HepG2 (cell line): ENCODE data around the gene EFNA2. TPM values are rescaled to one million over a fixed set of nuclear protein-coding genes. Genes with fewer than 3 reads are reported as not detected.

Experiments
- CBX1 ChIP-seq: IDR thresholded peaks from one replicate; pipeline ENCODE4 v1.6.1; 2016; ENCODE audit warnings: antibody characterized with exemption, low read depth
- CHCHD3 ChIP-seq: sonication (generic); formaldehyde crosslinking; IDR thresholded peaks from 2 replicates; pipeline ENCODE4 v1.8.0; 2022; ENCODE audit warnings: mild to moderate bottlenecking, missing genetic modification reagents, moderate library complexity
- CTCF ChIP-seq: sonication (generic); formaldehyde crosslinking; IDR thresholded peaks from 2 replicates; pipeline ENCODE4 v1.5.0; 2020; ENCODE audit warnings: mild to moderate bottlenecking, missing genetic modification reagents, moderate library complexity
- FLYWCH1 ChIP-seq: sonication (generic); formaldehyde crosslinking; IDR thresholded peaks from 2 replicates; pipeline ENCODE4 v1.8.1; 2023; ENCODE audit warnings: mild to moderate bottlenecking, missing genetic modification reagents
- HMGA1 ChIP-seq: sonication (generic); formaldehyde crosslinking; conservative IDR thresholded peaks from 2 replicates; pipeline ENCODE4 v1.4.0; 2020; ENCODE audit warnings: missing genetic modification reagents
- PCBP1 ChIP-seq: fragments of 200-400 bp; formaldehyde crosslinking; IDR thresholded peaks from 2 replicates; pipeline ENCODE4 v1.6.1; 2017; ENCODE audit warnings: mild to moderate bottlenecking, low read depth, low read length, borderline replicate concordance
- POGZ ChIP-seq: sonication (generic); formaldehyde crosslinking; IDR thresholded peaks from 2 replicates; pipeline ENCODE4 v1.4.0; 2020; ENCODE audit warnings: mild to moderate bottlenecking, missing genetic modification reagents
- SMC3 ChIP-seq: IDR thresholded peaks from 2 replicates; pipeline ENCODE4 v1.6.1; 2011; ENCODE audit warnings: low read length, improper control_type of control experiment
- SRSF4 ChIP-seq: fragments of 200-400 bp; formaldehyde crosslinking; IDR thresholded peaks from one replicate; pipeline ENCODE4 v1.6.1; 2018; ENCODE audit warnings: mild to moderate bottlenecking, low read depth, low read length, moderate library complexity; ENCODE audit not compliant: poor library complexity, severe bottlenecking
- U2AF1 ChIP-seq: fragments of 200-400 bp; formaldehyde crosslinking; optimal IDR thresholded peaks from 2 replicates; pipeline ENCODE3; 2017; ENCODE audit warnings: mild to moderate bottlenecking, low read depth, low read length
- ZNF275 ChIP-seq: sonication (generic); formaldehyde crosslinking; IDR thresholded peaks from 2 replicates; pipeline ENCODE4 v1.8.0; 2022; ENCODE audit warnings: missing genetic modification reagents, mild to moderate bottlenecking, inconsistent platforms, borderline replicate concordance
- ZNF317 ChIP-seq: sonication (generic); formaldehyde crosslinking; IDR thresholded peaks from 2 replicates; pipeline ENCODE4 v1.5.0; 2020; ENCODE audit warnings: mild to moderate bottlenecking, missing genetic modification reagents
- ZNF549 ChIP-seq: sonication (generic); formaldehyde crosslinking; IDR thresholded peaks from 2 replicates; pipeline ENCODE4 v1.5.0; 2020; ENCODE audit warnings: missing genetic modification reagents
- ZNF570 ChIP-seq: sonication (generic); formaldehyde crosslinking; IDR thresholded peaks from 2 replicates; pipeline ENCODE4 v1.4.0; 2020; ENCODE audit warnings: mild to moderate bottlenecking, missing genetic modification reagents, borderline replicate concordance
- ZNF580 ChIP-seq: IDR thresholded peaks from 2 replicates; pipeline ENCODE4 v1.6.1; 2016; ENCODE audit warnings: low read depth, borderline replicate concordance
- ZNF660 ChIP-seq: sonication (generic); formaldehyde crosslinking; IDR thresholded peaks from 2 replicates; pipeline ENCODE4 v1.5.1; 2020; ENCODE audit warnings: mild to moderate bottlenecking, low read depth, missing genetic modification reagents, borderline replicate concordance
- ZNF704 ChIP-seq: sonication (generic); formaldehyde crosslinking; IDR thresholded peaks from 2 replicates; pipeline ENCODE4 v1.8.1; 2023; ENCODE audit warnings: mild to moderate bottlenecking, inconsistent platforms, moderate library complexity, missing genetic modification reagents, borderline replicate concordance
- ZNF766 ChIP-seq: sonication (generic); formaldehyde crosslinking; IDR thresholded peaks from 2 replicates; pipeline ENCODE4 v1.5.0; 2020; ENCODE audit warnings: missing genetic modification reagents, borderline replicate concordance
- ZNF770 ChIP-seq: sonication (generic); formaldehyde crosslinking; IDR thresholded peaks from 2 replicates; pipeline ENCODE4 v1.5.0; 2020; ENCODE audit warnings: mild to moderate bottlenecking, missing genetic modification reagents
- ZNF780A ChIP-seq: sonication (generic); formaldehyde crosslinking; IDR thresholded peaks from 2 replicates; pipeline ENCODE4 v1.8.0; 2022; ENCODE audit warnings: mild to moderate bottlenecking, missing genetic modification reagents, moderate library complexity
- ZNF891 ChIP-seq: sonication (generic); formaldehyde crosslinking; IDR thresholded peaks from 2 replicates; pipeline ENCODE4 v1.5.0; 2020; ENCODE audit warnings: mild to moderate bottlenecking, missing genetic modification reagents
- ZSCAN9 ChIP-seq: IDR thresholded peaks from 2 replicates; pipeline ENCODE4 v1.6.1; 2016; ENCODE audit warnings: borderline replicate concordance
- polyA plus RNA-seq, 8 experiments: library from polyadenylated mRNA; depleted of rRNA in 3 of 8; stranded (reverse) in 7 of 8; unstranded in 1 of 8; fragments of >200 nt; fragmentation: Illumina TruSeq in 4 of 8; extraction: Trizol in 4 of 8; gene quantifications; 2 replicates each; pipeline versions ENCODE4 v1.2.1 to v1.2.3, GENCODE V29; 2011 to 2016; ENCODE audit warnings: low read depth in 4 of 8, missing spikeins in 1 of 8, mixed read lengths in 1 of 8; ENCODE audit not compliant: insufficient read depth in 1 of 8
- total RNA-seq, 5 experiments: library from RNA; depleted of rRNA; stranded (reverse); fragments of >200 nt; fragmentation: Illumina TruSeq; extraction: Trizol; gene quantifications; 2 replicates each; pipeline ENCODE4 v1.2.3, GENCODE V29; 2016; ENCODE audit warnings: low read depth in 1 of 5

The EFNA2 gene
- total and polyA plus RNA-seq, 2 of the 13 experiments (the other 11 are each of a cell fraction or from before 2014, with no cell fraction given): 6.0 to 9.9 TPM

GRCh38 chr19:1304197-1304924 lies 18.7 kb downstream of the EFNA2 start (continued):
- TF ChIP-seq HMGA1 (CRISPR knock-in tag): no peak
- TF ChIP-seq ZNF570: no peak
- TF ChIP-seq ZNF317: no peak
- no peak for TF ChIP-seq FLYWCH1 (CRISPR knock-in tag)
- no peak; the same call in 1 of the 2 replicates for TF ChIP-seq ZSCAN9
- no peak for TF ChIP-seq SRSF4
- no peak for TF ChIP-seq SMC3
- no peak for TF ChIP-seq ZNF549 (CRISPR knock-in tag)
- TF ChIP-seq ZNF660: no peak
- no peak for TF ChIP-seq POGZ
- TF ChIP-seq ZNF891 (CRISPR knock-in tag): peak; percentile 70
- TF ChIP-seq ZNF780A: no peak
- no peak for TF ChIP-seq CBX1
- 0 out of 2 replicates have a peak, but pooled peaks have one; percentile 9 for TF ChIP-seq CTCF (CRISPR knock-in tag)
- no peak for TF ChIP-seq ZNF275 (CRISPR knock-in tag)
- peak; percentile 53; the same call in 1 of the 2 replicates for TF ChIP-seq ZNF770 (CRISPR knock-in tag)
- 0 out of 2 replicates have a peak, but pooled peaks have one; percentile 43 for TF ChIP-seq ZNF580
- no peak for TF ChIP-seq U2AF1
- TF ChIP-seq ZNF704 (CRISPR knock-in tag): no peak
- TF ChIP-seq CHCHD3 (CRISPR knock-in tag): no peak
- no peak for TF ChIP-seq PCBP1
- TF ChIP-seq ZNF766 (CRISPR knock-in tag): no peak
